ENCODE results near the gene CCNDBP1.
"Not testable (repeated sequence)": the region's sequence is repeated elsewhere in the genome, so short reads cannot be mapped to it uniquely, and the experiment has no call there.

Gene CCNDBP1

DNA sequence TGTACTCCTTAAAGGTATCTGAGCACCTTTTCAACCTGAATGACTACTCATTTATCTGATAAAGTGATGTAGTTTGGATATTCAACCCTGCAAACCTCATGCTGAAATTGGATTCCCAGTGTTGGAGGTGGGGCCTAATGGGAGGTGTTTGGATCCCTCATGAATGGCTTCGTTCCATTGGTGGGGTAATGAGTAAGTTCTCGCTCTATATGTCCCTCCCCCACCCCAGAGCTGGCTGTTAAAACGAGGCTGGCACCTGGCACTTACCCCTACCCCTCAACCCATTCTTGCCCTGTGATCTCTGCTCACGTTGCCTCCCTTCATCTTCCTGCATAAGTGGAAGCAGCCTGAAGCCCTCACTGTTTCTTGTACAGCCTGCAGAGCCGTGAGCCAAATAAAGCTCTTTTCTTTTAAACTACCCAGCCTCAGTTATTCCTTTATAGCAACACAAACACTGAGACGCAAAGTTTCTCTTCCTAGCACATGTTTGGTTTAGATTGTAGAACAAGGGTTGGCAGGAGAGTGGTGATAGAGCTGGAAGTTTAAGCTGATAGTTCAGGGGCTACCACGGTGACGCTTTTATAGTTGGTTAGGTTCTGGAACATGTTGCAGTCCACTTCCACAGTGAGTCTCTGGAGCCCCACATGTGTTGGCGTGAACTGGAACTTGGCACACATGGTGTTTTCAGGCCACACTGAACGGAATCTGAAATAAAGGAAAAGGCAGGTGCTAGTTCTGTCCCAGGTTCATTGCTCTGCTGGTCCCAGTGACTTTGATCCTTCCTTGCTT is 11.8 kb downstream of the CCNDBP1 start:
- DNase-seq, result no peak

DNA sequence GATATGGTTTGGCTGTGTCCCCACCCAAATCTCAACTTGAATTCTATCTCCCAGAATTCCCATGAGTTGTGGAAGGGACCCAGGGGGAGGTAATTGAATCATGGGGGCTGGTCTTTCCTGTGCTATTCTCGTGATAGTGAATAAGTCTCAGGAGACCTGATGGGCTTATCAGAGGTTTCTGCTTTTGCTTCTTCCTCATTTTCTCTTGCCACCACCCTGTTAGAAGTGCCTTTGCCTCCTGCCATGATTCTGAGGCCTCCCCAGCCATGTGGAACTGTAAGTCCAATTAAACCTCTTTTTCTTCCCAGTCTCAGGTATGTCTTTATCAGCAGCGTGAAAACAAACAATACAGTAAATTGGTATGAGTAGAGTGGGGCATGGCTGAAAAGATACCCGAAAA is 12.6 kb downstream of the CCNDBP1 start:
- not testable (repeated sequence) for DNase-seq

DNA sequence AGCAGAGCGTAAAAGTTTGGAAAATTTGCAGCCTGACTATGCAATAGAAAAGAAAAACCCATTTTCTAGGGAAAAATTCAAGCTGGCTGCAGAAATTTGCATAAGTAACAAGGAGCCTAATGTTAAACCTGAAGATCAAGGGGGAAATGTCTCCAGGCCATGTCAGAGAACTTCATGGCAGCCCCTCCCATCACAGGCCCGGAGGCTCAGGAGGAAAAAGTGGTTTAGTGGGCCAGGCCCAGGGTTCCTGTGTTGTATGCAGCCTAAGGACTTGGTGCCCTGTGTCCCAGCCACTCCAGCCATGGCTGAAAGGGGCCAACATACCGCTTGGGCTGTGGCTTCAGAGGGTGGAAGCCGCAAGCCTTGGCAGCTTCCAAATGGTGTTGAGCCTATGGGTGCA is 13.4 kb downstream of the CCNDBP1 start:
- not testable (repeated sequence) for DNase-seq

- DNase-seq, result no peak
These were observed 13.8 kb downstream of the CCNDBP1 start for GRCh38 chr15:43198992-43199391.

DNA sequence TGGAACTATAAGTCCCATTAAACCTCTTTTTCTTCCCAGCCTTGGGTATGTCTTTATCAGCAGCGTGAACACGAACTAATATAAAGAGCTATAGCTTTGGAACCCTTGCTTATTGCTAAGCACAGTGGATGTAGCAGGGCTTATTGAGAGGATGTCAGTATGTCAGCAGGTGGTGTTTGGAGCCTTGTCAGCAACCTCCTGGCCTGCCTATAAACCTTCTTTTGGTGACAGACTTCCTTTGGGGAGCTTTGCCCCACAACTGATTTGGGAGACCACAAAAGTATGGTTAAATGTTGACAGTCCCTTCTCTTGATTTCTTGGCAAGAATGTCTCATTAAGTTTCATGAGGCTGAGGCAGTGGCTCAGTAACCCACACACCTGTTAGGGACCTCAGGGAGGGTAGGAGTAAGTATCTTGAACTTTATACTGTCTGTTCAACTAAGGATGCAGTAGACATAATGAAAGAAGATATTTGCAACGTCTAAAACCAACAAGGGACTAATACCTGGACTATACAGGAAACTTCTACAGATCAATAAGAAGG is 14.8 kb downstream of the CCNDBP1 start:
- DNase-seq, result no peak

- DNase-seq, result peak; percentile 45
These were observed 19.1 kb downstream of the CCNDBP1 start for GRCh38 chr15:43204016-43204901.

- DNase-seq, result no peak
These were observed 20.9 kb downstream of the CCNDBP1 start for GRCh38 chr15:43206054-43206453.

DNA sequence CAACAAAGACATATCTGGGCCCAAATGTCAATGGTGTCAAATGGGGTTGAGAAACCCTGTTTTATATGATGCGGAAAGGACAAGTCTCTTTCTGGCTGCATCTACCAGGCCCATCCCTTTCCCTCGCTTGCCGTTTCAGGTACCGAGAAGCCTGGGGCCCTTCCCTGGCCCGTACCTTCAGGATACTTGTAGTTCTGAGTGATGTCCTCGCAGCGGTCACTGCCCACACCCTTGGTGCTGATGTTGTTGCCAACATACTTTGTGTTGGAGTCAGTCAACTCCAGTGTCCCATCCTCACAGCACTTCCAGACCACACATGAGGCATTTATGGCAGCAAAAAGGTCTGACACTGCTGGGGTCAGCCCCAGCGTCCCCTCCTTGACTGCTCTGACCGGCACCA is 21.8 kb downstream of the CCNDBP1 start:
- DNase-seq, result no peak

- no peak for DNase-seq
These were observed 23.1 kb downstream of the CCNDBP1 start for GRCh38 chr15:43208052-43209002.

DNA sequence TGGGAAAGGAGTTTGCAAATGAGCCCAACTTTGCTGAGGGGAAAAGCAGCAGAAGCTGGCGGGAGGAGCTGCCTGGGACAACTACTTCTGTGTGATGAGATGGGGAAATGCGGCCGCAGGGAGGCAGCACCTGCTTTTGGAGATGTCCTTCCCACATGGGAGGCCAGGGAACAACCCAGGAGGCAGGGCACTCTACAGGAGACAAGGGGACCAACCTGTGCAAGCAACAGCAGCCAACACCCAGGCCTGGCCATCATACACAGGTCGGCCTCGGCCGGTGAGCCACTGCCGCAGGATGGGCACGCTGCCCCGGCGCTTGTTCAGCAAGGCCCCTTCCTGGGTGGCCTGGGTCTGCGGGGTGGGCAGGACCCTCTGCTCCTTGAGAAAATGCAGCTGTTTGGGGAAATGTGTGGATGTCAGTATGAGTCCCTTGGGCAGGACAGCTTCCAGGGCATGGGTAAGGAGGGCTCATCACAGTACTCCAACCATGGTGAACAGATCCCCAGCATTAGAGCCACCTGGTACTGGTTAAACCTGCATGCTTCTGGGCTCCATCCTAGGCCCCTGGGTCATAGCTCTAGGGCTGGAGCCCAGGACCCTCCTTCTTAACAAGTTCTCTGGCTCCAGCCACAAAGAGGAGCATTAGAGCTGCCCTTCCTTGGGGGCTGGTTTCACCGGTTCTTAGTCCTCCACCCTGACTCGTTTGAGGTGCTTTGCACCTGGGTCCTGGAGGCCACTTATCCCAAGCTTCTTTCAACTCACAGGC is 24.0 kb downstream of the CCNDBP1 start:
- no peak for DNase-seq

GRCh38 chr15:43210172-43210745 is 25.1 kb downstream of the CCNDBP1 start:
- DNase-seq, result no peak

GRCh38 chr15:43210807-43211206 is 25.6 kb downstream of the CCNDBP1 start:
- DNase-seq, result no peak

GRCh38 chr15:43211224-43211735 is 26.1 kb downstream of the CCNDBP1 start:
- no peak for DNase-seq

DNA sequence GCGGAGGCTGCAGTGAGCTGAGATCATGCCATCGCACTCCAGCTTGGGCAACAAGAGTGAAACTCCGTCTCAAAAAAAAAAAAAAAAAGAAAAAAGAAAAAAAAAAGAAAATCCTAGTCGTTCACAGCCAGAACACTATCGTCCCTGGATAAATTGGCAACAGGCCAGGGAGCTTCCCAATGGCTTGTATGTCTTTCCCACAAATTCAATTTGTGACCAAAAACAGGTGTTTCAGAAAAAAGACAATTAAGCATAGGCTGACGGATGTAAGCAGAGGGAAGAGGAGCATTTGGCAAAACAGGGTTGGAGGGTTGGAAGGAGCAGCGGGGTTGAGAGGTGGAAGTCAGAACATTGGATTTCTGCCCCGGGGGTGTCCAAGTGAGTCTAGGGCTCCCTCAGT is 27.1 kb downstream of the CCNDBP1 start:
- DNase-seq, result no peak

DNA sequence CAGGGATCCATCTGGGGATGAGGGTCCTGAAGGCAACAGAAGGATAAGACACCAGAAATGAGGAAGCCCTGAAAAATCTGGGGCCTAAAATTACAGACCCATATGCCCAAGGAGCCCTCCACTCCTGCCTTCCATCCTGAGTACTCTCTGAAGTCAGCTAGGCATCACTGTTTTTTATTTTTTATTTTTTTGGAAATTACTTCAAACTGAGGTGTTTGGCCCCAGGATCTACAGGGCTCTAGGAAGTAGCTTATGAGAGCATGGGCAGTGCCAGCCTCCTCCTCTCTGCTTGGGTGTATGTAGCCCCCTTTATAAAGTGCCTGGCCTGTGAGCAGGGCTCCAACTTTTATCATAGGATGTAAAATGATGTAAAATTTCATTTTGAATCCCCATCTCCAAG is 27.7 kb downstream of the CCNDBP1 start:
- no peak for DNase-seq

- no peak for DNase-seq
These were observed 28.3 kb downstream of the CCNDBP1 start for GRCh38 chr15:43213466-43213865.

- DNase-seq, result no peak
These were observed 29.0 kb downstream of the CCNDBP1 start for GRCh38 chr15:43214169-43214568.

DNA sequence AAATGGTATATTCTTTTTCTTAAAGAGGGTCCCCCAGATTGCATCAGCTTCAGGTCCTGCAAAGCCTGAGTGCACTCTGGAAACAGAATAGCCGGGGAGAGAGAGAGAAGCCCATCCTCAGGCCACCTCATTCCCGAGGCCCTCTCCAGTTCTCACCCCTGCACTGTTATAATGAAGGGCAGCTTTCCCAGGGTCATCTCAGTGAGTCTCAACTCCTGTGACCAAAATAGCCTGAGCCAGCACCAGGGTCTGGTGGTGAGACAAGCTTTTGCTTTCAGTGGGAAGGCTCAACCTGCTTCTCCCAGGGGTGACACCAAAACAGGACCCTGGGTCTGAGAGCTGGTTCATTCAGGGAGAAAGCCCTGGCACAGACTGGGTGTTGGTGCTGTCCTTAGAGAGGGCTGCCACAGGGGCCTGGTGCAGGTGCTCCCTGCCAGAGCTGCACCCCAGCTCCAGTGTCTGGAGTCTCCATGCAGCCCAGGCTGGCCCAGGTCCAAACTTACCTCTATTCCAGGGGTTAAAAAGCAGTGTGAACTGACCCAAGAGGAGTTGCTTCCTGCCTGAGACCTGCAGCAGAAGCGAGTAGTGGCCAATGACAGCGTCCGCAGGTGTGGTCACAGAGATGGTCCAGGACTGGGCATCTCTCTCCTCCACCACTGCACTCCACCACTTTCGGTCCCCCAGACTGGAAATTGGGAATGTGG is 29.5 kb downstream of the CCNDBP1 start:
- DNase-seq, result no peak

DNA sequence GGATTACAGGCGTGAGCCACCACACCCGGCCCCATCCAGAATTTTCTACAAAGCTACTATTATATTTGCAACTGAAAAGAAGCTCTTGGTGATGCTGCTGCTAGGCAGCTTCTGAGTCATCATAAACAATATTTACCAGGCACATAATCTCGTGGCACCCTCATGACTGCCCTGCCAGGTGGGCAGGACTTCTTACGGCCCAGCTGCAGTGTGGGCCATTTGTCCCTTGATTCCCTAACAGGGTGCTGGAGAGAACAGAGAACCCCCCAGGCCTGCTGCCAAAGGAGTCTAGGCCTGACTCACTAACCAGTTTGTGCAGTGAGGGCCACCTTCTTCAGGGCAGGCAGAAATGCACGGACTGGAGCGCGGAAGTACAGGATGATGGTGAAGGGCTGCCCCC is 30.8 kb downstream of the CCNDBP1 start:
- no peak for DNase-seq

DNA sequence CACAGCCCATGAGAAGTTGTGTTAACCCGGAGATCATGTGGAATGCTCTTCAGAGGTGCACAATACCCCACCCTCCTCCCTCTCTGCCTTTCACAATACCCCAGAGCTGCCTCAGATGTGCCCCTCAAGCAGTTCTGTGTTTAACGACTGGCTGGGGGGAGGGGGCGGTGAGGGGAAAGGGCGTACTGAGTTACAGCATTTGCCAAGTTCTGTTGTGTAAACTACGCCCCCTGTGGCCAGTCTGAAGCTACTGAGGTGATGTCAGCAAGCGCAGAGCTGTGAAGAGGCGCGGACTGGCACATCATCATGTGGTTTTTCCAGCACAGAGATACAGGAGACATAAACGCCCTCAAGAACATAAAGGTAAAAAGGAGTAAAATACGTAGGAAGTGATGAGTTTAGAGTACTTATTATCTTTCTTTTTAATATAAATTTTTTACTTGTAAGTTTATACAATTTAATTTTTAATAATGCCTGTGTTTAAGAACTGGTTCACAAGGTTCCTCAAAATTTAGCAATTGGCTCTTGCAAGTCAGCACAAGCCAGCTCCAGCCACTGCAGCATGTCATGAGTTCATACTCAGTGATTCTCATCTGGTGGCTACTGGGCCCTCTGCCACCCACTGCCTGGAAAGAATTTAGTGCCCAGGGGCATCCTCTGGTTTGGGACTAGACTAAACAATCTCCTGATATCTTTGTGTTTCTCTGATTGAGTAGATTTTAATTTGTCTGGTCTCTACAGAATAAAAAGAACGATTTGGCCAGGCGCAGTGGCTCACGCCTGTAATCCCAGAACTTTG is 33.9 kb downstream of the CCNDBP1 start:
- peak; percentile 10 for DNase-seq
